HUES48 (cell line): ENCODE measurements around the gene TRAPPC12.

Experiments
- H3K27ac ChIP-seq: one replicate; pipeline ENCODE4 v1.7.0; 2013; ENCODE audit warnings: low read depth, low read length, inconsistent platforms
- H3K27me3 ChIP-seq: 2 replicates; pipeline ENCODE4 v1.6.1; 2013; ENCODE audit warnings: mild to moderate bottlenecking, low read length; ENCODE audit not compliant: control insufficient read depth, insufficient read depth
- H3K36me3 ChIP-seq: 2 replicates; pipeline ENCODE4 v1.6.1; 2013; ENCODE audit warnings: low read length; ENCODE audit not compliant: control insufficient read depth, insufficient read depth
- H3K4me1 ChIP-seq: 2 replicates; pipeline ENCODE4 v1.6.1; 2013; ENCODE audit warnings: mild to moderate bottlenecking, low read length; ENCODE audit not compliant: control insufficient read depth, insufficient read depth
- H3K4me3 ChIP-seq: 2 replicates; pipeline ENCODE4 v1.5.1; 2013; ENCODE audit warnings: mild to moderate bottlenecking, low read depth, low read length
- H3K9ac ChIP-seq: 2 replicates; pipeline ENCODE4 v1.6.1; 2013; ENCODE audit warnings: mild to moderate bottlenecking, low read depth, low read length, moderate library complexity
- H3K9me3 ChIP-seq: 2 replicates; pipeline ENCODE4 v1.6.1; 2013; ENCODE audit warnings: low read length; ENCODE audit not compliant: control insufficient read depth, insufficient read depth

The TRAPPC12 gene

GRCh38 chr2:3481011-3481400 lies 101.5 kb downstream of the TRAPPC12 start:
- Histone ChIP-seq H3K9ac (no peak overlapping the region), H3K27me3 (no peaks in the 10 kb centered on the region), H3K9me3 (no peaks in the 10 kb centered on the region), H3K4me1 (no peaks in the 10 kb centered on the region), H3K36me3 (peaks cover 17% of the 10 kb centered on the region; the same call in 1 of the 2 replicates), H3K4me3 (no peak overlapping the region), H3K27ac (no peak overlapping the region)

GRCh38 chr2:3481736-3482362 lies 102.4 kb downstream of the TRAPPC12 start:
- no peaks in the 10 kb centered on the region for H3K27me3 ChIP-seq
- H3K4me3 ChIP-seq: no peak overlapping the region
- H3K27ac ChIP-seq: no peak overlapping the region

GRCh38 chr2:3482363-3482821 lies 102.9 kb downstream of the TRAPPC12 start:
- H3K36me3 ChIP-seq: peaks cover 17% of the 10 kb centered on the region; the same call in 1 of the 2 replicates
- H3K9me3 ChIP-seq: no peaks in the 10 kb centered on the region
- H3K27me3 ChIP-seq: no peaks in the 10 kb centered on the region
- H3K4me3 ChIP-seq: no peak overlapping the region
- no peak overlapping the region for H3K27ac ChIP-seq
- H3K4me1 ChIP-seq: no peaks in the 10 kb centered on the region
- no peak overlapping the region for H3K9ac ChIP-seq

More at GRCh38 chr2:3481736-3482362, 102.4 kb downstream of the TRAPPC12 start:
- no peaks in the 10 kb centered on the region for H3K9me3 ChIP-seq
- H3K4me1 ChIP-seq: no peaks in the 10 kb centered on the region
- H3K9ac ChIP-seq: no peak overlapping the region
- H3K36me3 ChIP-seq: peaks cover 17% of the 10 kb centered on the region; the same call in 1 of the 2 replicates

- Histone ChIP-seq H3K27me3 (no peaks in the 10 kb centered on the region), H3K4me3 (no peak overlapping the region), H3K27ac (no peak overlapping the region), H3K9ac (no peak overlapping the region), H3K9me3 (no peaks in the 10 kb centered on the region), H3K36me3 (peaks cover 13% of the 10 kb centered on the region; the same call in 1 of the 2 replicates), H3K4me1 (no peaks in the 10 kb centered on the region)
Measured at GRCh38 chr2:3483227-3483985, 103.9 kb downstream of the TRAPPC12 start.

GRCh38 chr2:3483986-3484960 lies 104.8 kb downstream of the TRAPPC12 start:
- Histone ChIP-seq H3K27me3 (no peaks in the 10 kb centered on the region), H3K36me3 (peaks cover 5% of the 10 kb centered on the region; the same call in 1 of the 2 replicates), H3K4me3 (no peak overlapping the region), H3K9ac (no peak overlapping the region), H3K9me3 (no peaks in the 10 kb centered on the region), H3K4me1 (no peaks in the 10 kb centered on the region), H3K27ac (no peak overlapping the region)

GRCh38 chr2:3485166-3485565 lies 105.7 kb downstream of the TRAPPC12 start:
- Histone ChIP-seq H3K27ac (no peak overlapping the region), H3K9ac (no peak overlapping the region), H3K36me3 (no peaks in the 10 kb centered on the region), H3K27me3 (no peaks in the 10 kb centered on the region), H3K4me3 (no peak overlapping the region), H3K9me3 (no peaks in the 10 kb centered on the region), H3K4me1 (no peaks in the 10 kb centered on the region)

- Histone ChIP-seq H3K9ac (no peak overlapping the region), H3K27ac (no peak overlapping the region), H3K4me1 (no peaks in the 10 kb centered on the region), H3K4me3 (no peak overlapping the region), H3K27me3 (no peaks in the 10 kb centered on the region), H3K36me3 (no peaks in the 10 kb centered on the region), H3K9me3 (no peaks in the 10 kb centered on the region)
Measured at GRCh38 chr2:3486047-3487027, 106.8 kb downstream of the TRAPPC12 start.

GRCh38 chr2:3487028-3487425 lies 107.5 kb downstream of the TRAPPC12 start:
- Histone ChIP-seq H3K9ac (no peak overlapping the region), H3K4me3 (no peak overlapping the region), H3K27ac (no peak overlapping the region), H3K36me3 (no peaks in the 10 kb centered on the region), H3K27me3 (no peaks in the 10 kb centered on the region), H3K9me3 (no peaks in the 10 kb centered on the region), H3K4me1 (no peaks in the 10 kb centered on the region)

GRCh38 chr2:3487432-3487831 lies 107.9 kb downstream of the TRAPPC12 start:
- Histone ChIP-seq H3K4me1 (no peaks in the 10 kb centered on the region), H3K27me3 (no peaks in the 10 kb centered on the region), H3K27ac (no peak overlapping the region), H3K4me3 (no peak overlapping the region), H3K36me3 (no peaks in the 10 kb centered on the region), H3K9me3 (no peaks in the 10 kb centered on the region), H3K9ac (no peak overlapping the region)

GRCh38 chr2:3488061-3488531 lies 108.6 kb downstream of the TRAPPC12 start:
- no peaks in the 10 kb centered on the region for H3K36me3 ChIP-seq
- no peak overlapping the region for H3K27ac ChIP-seq
- H3K27me3 ChIP-seq: no peaks in the 10 kb centered on the region
- H3K4me1 ChIP-seq: no peaks in the 10 kb centered on the region
- no peaks in the 10 kb centered on the region for H3K9me3 ChIP-seq
- H3K4me3 ChIP-seq: no peak overlapping the region
- H3K9ac ChIP-seq: no peak overlapping the region
